ENCODE data around the gene LIPJ.

LIPJ gene

GRCh38 chr10:88586462-88586861 lies at the start of gene LIPJ:
TSS of gene LIPJ (plus strand) at chr10:88586762. CDS start at chr10:88590688, 3,926 bp downstream.
- Histone ChIP-seq H3K4me3 (no peak within 1 kb of the TSS), H3K27ac (no peak within 1 kb of the TSS), H3K9me3 (ENCODE audit: low read depth, low read length) (no peaks in the 10 kb centered on the region), H3K9ac (ENCODE audit: insufficient read length) (no peak within 1 kb of the TSS), H3K36me3 (ENCODE audit: insufficient read depth, low read length) (no peaks in the 10 kb centered on the region)
- DNase-seq (ENCODE audit: low read depth, low spot score): no peak
- TF ChIP-seq POLR2AphosphoS5 (IDR thresholded peaks at IDR 0.05; ENCODE audit: borderline replicate concordance, low read depth, low read length): no peak
- no peak for TF ChIP-seq FOXP2 (optimal IDR thresholded peaks at IDR 0.05; ENCODE audit: control extremely low read depth, extremely low read length, insufficient read depth)
- no peak for TF ChIP-seq EZH2 (IDR thresholded peaks at IDR 0.05)

GRCh38 chr10:88537322-88537721 lies 49.2 kb upstream of the LIPJ start:
- Histone ChIP-seq H3K9ac (ENCODE audit: insufficient read length) (no peak overlapping the region), H3K4me3 (no peak overlapping the region), H3K36me3 (ENCODE audit: insufficient read depth, low read length) (no peaks in the 10 kb centered on the region), H3K27ac (no peak overlapping the region), H3K9me3 (ENCODE audit: low read depth, low read length) (no peaks in the 10 kb centered on the region)
- DNase-seq (ENCODE audit: low read depth, low spot score): no peak
- TF ChIP-seq EZH2 (IDR thresholded peaks at IDR 0.05) (no peak), POLR2AphosphoS5 (IDR thresholded peaks at IDR 0.05; ENCODE audit: borderline replicate concordance, low read depth, low read length) (no peak), FOXP2 (optimal IDR thresholded peaks at IDR 0.05; ENCODE audit: control extremely low read depth, extremely low read length, insufficient read depth) (no peak)

GRCh38 chr10:88538048-88538447 lies 48.5 kb upstream of the LIPJ start:
- no peak overlapping the region for H3K9ac ChIP-seq (ENCODE audit: insufficient read length)
- H3K36me3 ChIP-seq (ENCODE audit: insufficient read depth, low read length): no peaks in the 10 kb centered on the region
- H3K4me3 ChIP-seq: no peak overlapping the region
- no peak overlapping the region for H3K27ac ChIP-seq
- no peak for TF ChIP-seq EZH2 (IDR thresholded peaks at IDR 0.05)
- TF ChIP-seq POLR2AphosphoS5 (IDR thresholded peaks at IDR 0.05; ENCODE audit: borderline replicate concordance, low read depth, low read length): no peak
- no peak for DNase-seq (ENCODE audit: low read depth, low spot score)
- no peaks in the 10 kb centered on the region for H3K9me3 ChIP-seq (ENCODE audit: low read depth, low read length)

GRCh38 chr10:88540351-88540750 lies 46.2 kb upstream of the LIPJ start:
- H3K27ac ChIP-seq: no peak overlapping the region
- H3K36me3 ChIP-seq (ENCODE audit: insufficient read depth, low read length): no peaks in the 10 kb centered on the region
- TF ChIP-seq POLR2AphosphoS5 (IDR thresholded peaks at IDR 0.05; ENCODE audit: borderline replicate concordance, low read depth, low read length): no peak
- TF ChIP-seq EZH2 (IDR thresholded peaks at IDR 0.05): no peak
- TF ChIP-seq FOXP2 (optimal IDR thresholded peaks at IDR 0.05; ENCODE audit: control extremely low read depth, extremely low read length, insufficient read depth): no peak
- no peak overlapping the region for H3K4me3 ChIP-seq
- no peaks in the 10 kb centered on the region for H3K9me3 ChIP-seq (ENCODE audit: low read depth, low read length)
- no peak overlapping the region for H3K9ac ChIP-seq (ENCODE audit: insufficient read length)
- DNase-seq (ENCODE audit: low read depth, low spot score): no peak

GRCh38 chr10:88541116-88541626 lies 45.4 kb upstream of the LIPJ start:
- H3K9ac ChIP-seq (ENCODE audit: insufficient read length): no peak overlapping the region
- H3K9me3 ChIP-seq (ENCODE audit: low read depth, low read length): no peaks in the 10 kb centered on the region
- no peak overlapping the region for H3K27ac ChIP-seq
- no peak for TF ChIP-seq EZH2 (IDR thresholded peaks at IDR 0.05)
- TF ChIP-seq FOXP2 (optimal IDR thresholded peaks at IDR 0.05; ENCODE audit: control extremely low read depth, extremely low read length, insufficient read depth): no peak
- no peak for TF ChIP-seq POLR2AphosphoS5 (IDR thresholded peaks at IDR 0.05; ENCODE audit: borderline replicate concordance, low read depth, low read length)
- no peak overlapping the region for H3K4me3 ChIP-seq
- DNase-seq (ENCODE audit: low read depth, low spot score): no peak
- no peaks in the 10 kb centered on the region for H3K36me3 ChIP-seq (ENCODE audit: insufficient read depth, low read length)

- Histone ChIP-seq H3K9ac (ENCODE audit: insufficient read length) (no peak overlapping the region), H3K9me3 (ENCODE audit: low read depth, low read length) (no peaks in the 10 kb centered on the region), H3K27ac (no peak overlapping the region), H3K36me3 (ENCODE audit: insufficient read depth, low read length) (no peaks in the 10 kb centered on the region), H3K4me3 (no peak overlapping the region)
- no peak for TF ChIP-seq FOXP2 (optimal IDR thresholded peaks at IDR 0.05; ENCODE audit: control extremely low read depth, extremely low read length, insufficient read depth)
- TF ChIP-seq POLR2AphosphoS5 (IDR thresholded peaks at IDR 0.05; ENCODE audit: borderline replicate concordance, low read depth, low read length): no peak
- TF ChIP-seq EZH2 (IDR thresholded peaks at IDR 0.05): no peak
- DNase-seq (ENCODE audit: low read depth, low spot score): no peak
These were observed 44.0 kb upstream of the LIPJ start for GRCh38 chr10:88542522-88542921.

GRCh38 chr10:88544140-88544870 lies 42.3 kb upstream of the LIPJ start:
- no peak for TF ChIP-seq POLR2AphosphoS5 (IDR thresholded peaks at IDR 0.05; ENCODE audit: borderline replicate concordance, low read depth, low read length)
- no peak for TF ChIP-seq FOXP2 (optimal IDR thresholded peaks at IDR 0.05; ENCODE audit: control extremely low read depth, extremely low read length, insufficient read depth)
- no peak for TF ChIP-seq EZH2 (IDR thresholded peaks at IDR 0.05)
- Histone ChIP-seq H3K36me3 (ENCODE audit: insufficient read depth, low read length) (no peaks in the 10 kb centered on the region), H3K27ac (no peak overlapping the region), H3K9ac (ENCODE audit: insufficient read length) (no peak overlapping the region), H3K9me3 (ENCODE audit: low read depth, low read length) (no peaks in the 10 kb centered on the region), H3K4me3 (no peak overlapping the region)
- no peak for DNase-seq (ENCODE audit: low read depth, low spot score)

GRCh38 chr10:88545359-88545758 lies 41.2 kb upstream of the LIPJ start:
- Histone ChIP-seq H3K9ac (ENCODE audit: insufficient read length) (no peak overlapping the region), H3K27ac (no peak overlapping the region), H3K36me3 (ENCODE audit: insufficient read depth, low read length) (no peaks in the 10 kb centered on the region), H3K4me3 (no peak overlapping the region), H3K9me3 (ENCODE audit: low read depth, low read length) (no peaks in the 10 kb centered on the region)
- DNase-seq (ENCODE audit: low read depth, low spot score): no peak
- no peak for TF ChIP-seq POLR2AphosphoS5 (IDR thresholded peaks at IDR 0.05; ENCODE audit: borderline replicate concordance, low read depth, low read length)
- TF ChIP-seq EZH2 (IDR thresholded peaks at IDR 0.05): no peak
- no peak for TF ChIP-seq FOXP2 (optimal IDR thresholded peaks at IDR 0.05; ENCODE audit: control extremely low read depth, extremely low read length, insufficient read depth)

- TF ChIP-seq POLR2AphosphoS5 (IDR thresholded peaks at IDR 0.05; ENCODE audit: borderline replicate concordance, low read depth, low read length) (no peak), FOXP2 (optimal IDR thresholded peaks at IDR 0.05; ENCODE audit: control extremely low read depth, extremely low read length, insufficient read depth) (no peak), EZH2 (IDR thresholded peaks at IDR 0.05) (no peak)
- Histone ChIP-seq H3K9ac (ENCODE audit: insufficient read length) (no peak overlapping the region), H3K36me3 (ENCODE audit: insufficient read depth, low read length) (no peaks in the 10 kb centered on the region), H3K27ac (no peak overlapping the region), H3K4me3 (no peak overlapping the region), H3K9me3 (ENCODE audit: low read depth, low read length) (no peaks in the 10 kb centered on the region)
- DNase-seq (ENCODE audit: low read depth, low spot score): no peak
These were observed 40.1 kb upstream of the LIPJ start for GRCh38 chr10:88546497-88546896.
